ENCODE data around the gene SLC10A7. TPM values are rescaled to one million over a fixed set of nuclear protein-coding genes. Genes with fewer than 3 reads are reported as not detected.

SLC10A7 gene
- total and polyA plus RNA-seq, 3 donors from 2014 or later, result 6.4 to 12.4 (median 11.6) TPM

DNA sequence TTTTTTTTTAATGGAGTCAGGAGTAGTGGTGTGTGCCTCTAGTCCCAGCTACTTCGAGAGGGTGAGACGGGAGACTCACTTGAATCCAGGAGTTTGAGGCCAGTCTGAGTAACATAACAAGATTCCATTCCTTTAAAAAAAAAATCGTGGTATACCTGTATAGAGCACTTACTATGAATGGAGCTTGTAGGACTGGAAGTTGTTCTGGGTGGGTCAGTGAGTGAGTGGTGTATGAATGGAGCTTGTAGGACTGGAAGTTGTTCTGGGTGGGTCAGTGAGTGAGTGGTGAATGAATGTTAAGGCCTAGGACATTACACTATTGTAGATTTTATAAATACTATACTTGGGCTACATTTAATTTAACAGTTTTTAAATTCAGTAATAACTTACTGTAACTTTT, 2.9 kb upstream of the SLC10A7 start:
- intact Hi-C loops (cut with DNase I; ENCODE audit: low total_unique reads), result no loop called here
- H3K27ac ChIP-seq, result no peak overlapping the region
- no peaks in the 10 kb centered on the region for H3K4me1 ChIP-seq
- H3K36me3 ChIP-seq (ENCODE audit: low read depth, missing control alignments), result no peaks in the 10 kb centered on the region
- no peak for DNase-seq
- TF ChIP-seq, protein P1, sequence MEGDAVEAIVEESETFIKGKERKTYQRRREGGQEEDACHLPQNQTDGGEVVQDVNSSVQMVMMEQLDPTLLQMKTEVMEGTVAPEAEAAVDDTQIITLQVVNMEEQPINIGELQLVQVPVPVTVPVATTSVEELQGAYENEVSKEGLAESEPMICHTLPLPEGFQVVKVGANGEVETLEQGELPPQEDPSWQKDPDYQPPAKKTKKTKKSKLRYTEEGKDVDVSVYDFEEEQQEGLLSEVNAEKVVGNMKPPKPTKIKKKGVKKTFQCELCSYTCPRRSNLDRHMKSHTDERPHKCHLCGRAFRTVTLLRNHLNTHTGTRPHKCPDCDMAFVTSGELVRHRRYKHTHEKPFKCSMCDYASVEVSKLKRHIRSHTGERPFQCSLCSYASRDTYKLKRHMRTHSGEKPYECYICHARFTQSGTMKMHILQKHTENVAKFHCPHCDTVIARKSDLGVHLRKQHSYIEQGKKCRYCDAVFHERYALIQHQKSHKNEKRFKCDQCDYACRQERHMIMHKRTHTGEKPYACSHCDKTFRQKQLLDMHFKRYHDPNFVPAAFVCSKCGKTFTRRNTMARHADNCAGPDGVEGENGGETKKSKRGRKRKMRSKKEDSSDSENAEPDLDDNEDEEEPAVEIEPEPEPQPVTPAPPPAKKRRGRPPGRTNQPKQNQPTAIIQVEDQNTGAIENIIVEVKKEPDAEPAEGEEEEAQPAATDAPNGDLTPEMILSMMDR (IDR thresholded peaks at IDR 0.05), result no peak
- no peak for TF ChIP-seq POLR2A (IDR thresholded peaks at IDR 0.05)
- 86 to 95% methylated on average over 3 of the region's 3 CpGs for WGBS, 2 donors
- H3K4me3 ChIP-seq, result no peak overlapping the region
- H3K27me3 ChIP-seq, result no peaks in the 10 kb centered on the region
- H3K9me3 ChIP-seq, result no peaks in the 10 kb centered on the region

DNA sequence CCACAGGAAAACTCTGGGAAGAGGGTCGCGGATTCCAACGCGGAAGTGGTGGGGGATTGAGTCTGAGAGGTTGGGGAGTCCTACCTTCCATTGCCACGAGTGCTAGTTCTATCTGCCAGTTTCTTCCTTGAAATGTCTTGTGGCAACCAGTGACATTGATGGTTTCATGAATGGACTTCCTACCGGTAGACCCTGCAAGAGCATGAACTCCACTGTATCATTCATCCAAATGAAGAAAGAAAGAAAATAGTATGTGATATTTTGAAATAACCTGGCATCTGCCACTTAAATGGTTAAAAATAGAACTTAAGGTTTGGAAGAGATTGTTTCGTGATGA, 1.1 kb upstream of the SLC10A7 start:
- no peaks in the 10 kb centered on the region for H3K36me3 ChIP-seq (ENCODE audit: low read depth, missing control alignments)
- no peaks in the 10 kb centered on the region for H3K27me3 ChIP-seq
- WGBS, 2 donors, result 3 to 5% methylated on average over 7 of the region's 7 CpGs
- TF ChIP-seq, protein P1 (IDR thresholded peaks at IDR 0.05), result no peak
- TF ChIP-seq POLR2A (IDR thresholded peaks at IDR 0.05), result no peak
- peak overlapping the region; percentile 71 to 77 for H3K4me3 ChIP-seq
- H3K27ac ChIP-seq, result peak overlapping the region in 1 of 2 donors; percentile 80
- DNase-seq, result no peak
- H3K9me3 ChIP-seq, result no peaks in the 10 kb centered on the region
- intact Hi-C loops (cut with DNase I; ENCODE audit: low total_unique reads), result no loop called here
- H3K4me1 ChIP-seq, result no peaks in the 10 kb centered on the region

DNA sequence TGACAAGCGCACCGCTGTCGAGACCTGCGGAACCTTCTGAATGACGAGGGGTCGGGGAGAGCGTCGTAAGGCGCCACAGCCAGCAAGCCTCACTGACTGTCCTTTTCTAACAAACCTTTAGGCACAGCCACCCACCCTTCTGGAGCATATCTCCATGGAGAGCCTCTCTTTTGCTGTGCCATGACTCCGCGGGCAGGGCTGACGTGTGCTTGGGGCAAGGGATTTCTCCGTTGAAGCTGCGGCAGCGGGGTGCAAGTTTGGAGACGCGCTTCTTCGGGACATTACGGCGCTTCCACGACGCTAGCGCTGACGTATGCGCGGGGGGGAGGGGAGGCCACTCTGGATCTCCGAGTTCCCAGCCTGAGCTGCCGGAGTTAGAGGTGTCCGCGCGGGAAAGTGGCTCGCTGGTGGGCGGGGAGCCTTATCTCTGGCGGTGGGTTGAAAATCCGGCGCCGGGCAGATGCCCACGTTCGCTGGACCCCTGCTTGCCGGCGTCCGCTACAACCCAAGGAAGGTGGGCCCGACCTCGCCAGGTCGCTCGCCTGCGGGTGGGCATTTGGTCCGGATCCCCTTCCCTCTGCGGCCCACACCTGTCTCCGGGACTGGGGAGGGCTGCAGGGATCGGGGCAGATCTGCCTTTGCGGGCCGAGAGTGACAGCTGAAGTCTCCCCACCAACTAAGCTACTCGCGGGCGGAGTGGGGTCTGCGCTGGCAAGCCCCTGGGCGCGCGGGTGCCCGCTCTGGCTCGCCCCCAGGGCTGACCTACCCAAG, 543 bp upstream of the SLC10A7 start:
- Histone ChIP-seq H3K4me1 (no peaks in the 10 kb centered on the region), H3K9me3 (no peaks in the 10 kb centered on the region), H3K4me3 (peak overlapping the region; percentile 71 to 77), H3K27me3 (no peaks in the 10 kb centered on the region), H3K36me3 (ENCODE audit: low read depth, missing control alignments) (no peaks in the 10 kb centered on the region), H3K27ac (peak overlapping the region; percentile 40 to 80)
- WGBS, 2 donors, result 0% methylated on average over 5 to 59 of the region's 62 CpGs
- no peak for TF ChIP-seq POLR2A (IDR thresholded peaks at IDR 0.05)
- TF ChIP-seq, protein P1 (IDR thresholded peaks at IDR 0.05), result peak in 1 of 3 experiments; percentile 2
- intact Hi-C loops (cut with DNase I; ENCODE audit: low total_unique reads), result no loop called here
- DNase-seq, result peak; percentile 96

DNA sequence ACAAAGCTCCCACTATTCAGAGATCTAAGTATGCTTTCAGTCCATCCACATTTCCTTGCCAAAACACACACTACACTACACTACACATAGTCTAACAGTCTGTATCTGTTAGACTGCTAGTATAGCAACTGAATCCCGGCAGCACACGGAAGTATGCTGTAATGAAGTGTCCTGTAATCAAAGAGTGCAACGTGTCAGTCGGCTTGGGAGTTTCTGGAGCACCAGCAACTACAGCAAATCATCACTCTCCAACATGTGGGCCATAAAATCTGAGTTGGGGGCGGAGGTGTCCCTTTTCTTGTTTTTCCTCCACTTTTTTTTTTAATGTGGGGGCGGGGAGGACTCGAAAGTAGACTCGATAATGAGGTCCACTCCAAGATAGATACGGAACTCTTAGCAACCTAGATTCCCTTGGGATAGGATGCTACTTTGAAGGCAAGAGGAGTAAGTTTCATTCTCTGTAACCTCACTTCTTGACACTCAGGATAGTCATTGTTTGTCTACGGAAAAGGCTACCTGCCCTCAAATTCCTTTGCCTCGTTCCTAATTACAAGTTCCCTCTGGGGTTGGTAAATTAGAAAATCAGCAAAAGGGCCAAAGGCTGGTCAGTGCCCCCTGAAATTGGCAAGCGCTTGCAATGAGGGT, 722 bp downstream of the SLC10A7 start:
- no peak for TF ChIP-seq POLR2A (IDR thresholded peaks at IDR 0.05)
- TF ChIP-seq, protein P1 (IDR thresholded peaks at IDR 0.05), result no peak
- H3K9me3 ChIP-seq, result no peaks in the 10 kb centered on the region
- intact Hi-C loops (cut with DNase I; ENCODE audit: low total_unique reads), result no loop called here
- H3K4me3 ChIP-seq, result peak overlapping the region; percentile 71 to 77
- peak; percentile 26 for DNase-seq
- H3K4me1 ChIP-seq, result no peaks in the 10 kb centered on the region
- no peaks in the 10 kb centered on the region for H3K36me3 ChIP-seq (ENCODE audit: low read depth, missing control alignments)
- H3K27me3 ChIP-seq, result no peaks in the 10 kb centered on the region
- 0% methylated on average over 12 of the region's 12 CpGs for WGBS, 2 donors
- peak overlapping the region; percentile 40 to 80 for H3K27ac ChIP-seq
